A172 (cell line): ENCODE data around the gene TRIM29. TPM values are rescaled to one million over a fixed set of nuclear protein-coding genes. Genes with fewer than 3 reads are reported as not detected.
A peak's percentile ranks its signal among the peaks of the same experiment; 100 is the strongest.
"Not testable (repeated sequence)": the region's sequence is repeated elsewhere in the genome, so short reads cannot be mapped to it uniquely, and the experiment has no call there.

ENCODE experiments used
- DNase-seq: peaks from one replicate; pipeline ENCODE4 v3.0.0-alpha.2; 2015; ENCODE audit warnings: low spot score
- total RNA-seq: library from RNA; depleted of rRNA; stranded (reverse); fragments of >200 nt; shearing (Covaris generic); gene quantifications from 2 replicates; pipeline ENCODE4 v1.2.3, GENCODE V29; 2014; rRNA removed

The TRIM29 gene
- 3.0 and 10.2 TPM in 2 replicates for total RNA-seq

DNA sequence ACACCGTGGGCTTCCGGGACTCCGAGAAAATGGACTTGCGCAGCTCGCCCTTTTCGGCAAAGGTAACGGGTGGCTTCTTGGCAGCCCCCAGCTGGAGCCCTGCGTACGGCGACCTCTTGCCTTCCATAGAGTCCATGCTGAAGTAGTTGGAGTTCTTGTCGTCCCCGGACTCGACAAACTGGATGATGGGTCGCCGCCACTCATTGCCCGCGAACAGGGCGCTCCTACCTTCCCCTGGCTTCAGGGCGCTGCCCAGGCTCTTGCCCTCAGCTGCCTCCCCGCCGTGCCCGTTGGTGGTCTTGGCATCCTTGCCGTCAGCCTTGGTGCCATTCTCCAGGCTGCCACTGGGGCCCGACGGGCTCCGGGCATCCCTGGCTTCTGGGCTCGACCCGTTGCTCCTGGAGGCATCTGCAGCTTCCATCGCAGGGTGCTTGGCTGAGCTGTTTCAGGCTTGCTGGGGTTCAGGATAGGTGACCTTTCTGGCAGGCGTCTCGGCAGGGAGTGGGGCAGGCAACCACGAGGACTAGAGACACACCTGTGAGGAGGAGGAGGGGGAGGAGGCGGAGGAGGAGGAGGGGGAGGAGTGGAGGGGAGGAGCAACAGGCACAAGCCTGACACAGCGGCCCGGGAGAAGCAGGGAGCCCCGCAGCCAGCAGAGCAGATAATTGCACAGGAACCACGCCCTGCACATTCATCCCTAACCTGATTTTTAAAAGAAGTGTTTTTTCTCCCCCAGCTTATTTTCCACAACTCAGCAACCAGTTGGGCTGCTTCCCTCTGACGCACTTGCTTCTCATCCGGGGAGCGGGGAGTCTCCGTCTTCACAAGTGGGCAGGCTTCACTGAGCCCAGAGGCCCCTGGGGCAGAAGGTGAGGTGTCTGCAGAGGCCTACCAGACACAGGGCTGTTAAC is at the start of gene TRIM29:
TRIM29 (minus strand) TSS at position 503 of the 911 bp plus-strand sequence; CDS start at position 421, 82 bp downstream.
- DNase-seq = no peak

DNA sequence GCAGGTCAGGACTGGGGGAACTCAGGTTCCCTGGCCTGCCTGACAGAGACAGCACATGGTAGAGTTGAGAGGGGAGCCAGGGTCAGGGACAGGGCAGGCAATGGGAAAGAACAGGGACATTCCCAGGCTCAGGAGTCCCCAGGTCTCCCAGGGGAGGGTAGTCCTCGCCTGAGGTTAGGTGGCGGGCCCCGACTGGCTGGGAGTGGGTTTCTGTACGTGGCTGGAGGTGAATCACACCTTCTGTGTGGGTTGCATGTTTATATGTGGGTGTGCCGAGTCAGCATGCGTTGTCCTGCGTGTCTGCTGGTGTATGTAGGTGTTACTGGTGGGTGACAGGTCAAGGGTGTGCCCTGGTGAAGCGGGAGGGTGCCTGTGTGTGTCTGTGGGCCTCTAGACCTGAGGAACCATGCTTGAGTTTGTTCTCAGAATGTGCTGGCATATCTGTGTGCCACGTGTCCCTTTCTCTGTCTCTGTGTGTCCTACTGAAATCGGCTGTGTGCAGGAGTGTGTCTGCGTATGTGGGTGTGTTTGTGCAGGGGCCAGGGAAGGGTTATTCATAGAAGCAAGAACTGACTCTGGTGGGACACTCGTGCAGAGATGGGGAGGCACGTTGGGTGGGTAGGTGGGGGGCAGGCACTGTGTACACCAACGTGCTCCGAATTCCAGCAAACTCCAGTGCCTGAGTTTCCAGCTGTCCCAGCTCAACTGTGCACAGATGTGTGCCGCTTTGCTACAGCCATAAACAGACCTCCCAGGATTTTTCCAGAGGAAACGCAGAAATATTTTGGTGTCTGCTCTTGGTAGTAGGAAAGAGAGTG is 49.1 kb upstream of the TRIM29 start:
- DNase-seq = no peak

GRCh38 chr11:120186456-120186773 is 48.5 kb upstream of the TRIM29 start:
- no peak for DNase-seq

DNA sequence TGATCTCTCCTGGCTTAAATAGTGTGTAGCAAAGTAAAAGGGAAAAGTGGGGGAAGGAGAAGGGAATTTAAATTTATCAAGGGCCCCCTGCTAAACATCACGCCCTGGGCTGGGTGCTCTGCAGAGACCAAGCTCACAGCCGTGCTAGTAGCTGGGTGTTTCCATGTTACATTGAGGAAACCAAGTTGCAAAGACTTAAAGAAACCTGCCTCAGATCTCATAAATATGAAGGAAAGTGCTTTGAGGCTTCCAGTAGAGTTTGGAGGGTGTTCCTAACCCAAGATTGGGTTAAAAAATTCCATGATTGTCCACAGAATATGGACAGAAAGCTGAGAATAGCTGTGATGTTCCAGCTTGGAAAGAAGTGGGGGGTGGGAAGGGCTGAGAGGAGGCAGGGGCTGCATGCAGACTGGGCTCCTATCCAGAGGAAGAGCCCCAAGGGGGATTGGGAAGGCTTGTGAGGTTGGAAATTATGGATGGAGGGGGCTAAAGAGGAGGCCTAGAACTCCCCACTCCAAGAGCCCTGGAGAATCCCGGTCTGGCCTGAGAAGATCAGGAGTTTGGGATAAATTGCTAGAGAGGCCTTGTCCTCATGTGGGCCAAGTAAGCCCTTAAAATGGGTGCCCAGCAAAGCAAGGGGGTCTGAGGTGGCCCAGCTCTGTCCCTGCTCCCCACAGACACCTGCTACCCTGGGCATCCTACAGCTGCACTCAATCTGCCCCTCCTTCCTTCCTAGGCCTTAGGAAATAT is 48.0 kb upstream of the TRIM29 start:
- DNase-seq = no peak

DNA sequence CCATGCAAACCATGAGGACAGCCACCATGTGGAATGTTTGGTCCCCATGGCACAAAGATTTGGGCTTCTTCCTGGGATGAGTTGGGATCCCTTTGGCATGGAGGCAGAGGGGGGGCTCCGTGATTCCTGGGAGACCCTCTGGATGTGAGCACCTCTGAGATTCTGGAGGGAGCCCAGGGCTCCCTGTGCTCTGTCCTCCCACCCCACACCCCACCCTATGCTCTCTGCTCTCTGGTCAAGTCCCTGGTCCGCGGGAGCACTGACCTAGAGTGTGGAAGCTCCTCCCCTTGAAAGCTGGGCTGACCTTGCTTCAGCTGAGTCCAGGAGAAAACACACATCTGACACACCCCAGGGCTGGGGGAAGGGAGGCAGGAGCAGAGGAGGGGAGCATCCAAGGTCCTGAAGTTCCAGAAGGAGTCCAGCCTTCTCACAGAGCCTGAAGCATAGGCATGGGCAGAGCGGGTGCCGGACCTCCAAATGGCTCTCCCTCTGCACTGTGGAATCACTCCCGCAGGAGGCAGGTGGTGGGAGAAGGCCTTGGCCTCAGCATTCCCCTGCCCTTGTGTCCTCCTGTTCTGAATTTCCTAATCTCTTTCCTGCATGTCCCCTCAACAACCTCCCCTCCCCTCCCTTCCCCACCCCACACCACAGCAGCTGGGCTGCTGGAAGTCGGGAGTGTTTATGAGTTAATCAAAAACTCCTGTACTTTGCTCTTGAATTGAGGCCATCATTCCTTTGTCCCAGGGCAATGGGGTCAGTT is 47.2 kb upstream of the TRIM29 start:
- no peak for DNase-seq

DNA sequence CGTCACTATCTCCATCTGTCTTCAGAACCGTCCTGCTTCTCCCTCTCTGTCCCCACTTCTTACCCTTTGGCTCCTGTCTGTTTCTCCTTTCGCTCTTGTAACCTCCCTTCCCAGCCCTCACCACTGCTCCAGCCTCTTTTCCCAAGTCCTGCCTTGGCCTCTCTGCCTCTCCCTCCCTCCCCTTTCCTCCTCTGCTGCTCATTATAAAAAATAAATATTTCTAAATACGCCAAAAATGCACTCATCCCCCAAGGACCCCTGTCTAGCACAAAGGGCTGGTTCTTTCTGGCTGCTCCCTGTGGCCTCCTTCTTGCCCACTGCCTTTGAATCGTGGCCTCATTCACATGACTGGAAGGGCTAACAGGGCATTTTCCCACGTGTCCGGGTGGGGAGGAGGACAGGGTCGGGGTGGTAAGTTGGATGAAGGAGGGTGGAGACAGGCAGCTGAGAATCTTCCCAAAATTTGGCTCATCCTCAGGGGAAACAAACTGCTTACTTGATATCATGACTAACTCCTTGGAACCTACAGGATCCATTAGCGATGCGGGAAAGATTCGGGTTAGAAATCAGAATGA is 46.5 kb upstream of the TRIM29 start:
- DNase-seq = no peak

DNA sequence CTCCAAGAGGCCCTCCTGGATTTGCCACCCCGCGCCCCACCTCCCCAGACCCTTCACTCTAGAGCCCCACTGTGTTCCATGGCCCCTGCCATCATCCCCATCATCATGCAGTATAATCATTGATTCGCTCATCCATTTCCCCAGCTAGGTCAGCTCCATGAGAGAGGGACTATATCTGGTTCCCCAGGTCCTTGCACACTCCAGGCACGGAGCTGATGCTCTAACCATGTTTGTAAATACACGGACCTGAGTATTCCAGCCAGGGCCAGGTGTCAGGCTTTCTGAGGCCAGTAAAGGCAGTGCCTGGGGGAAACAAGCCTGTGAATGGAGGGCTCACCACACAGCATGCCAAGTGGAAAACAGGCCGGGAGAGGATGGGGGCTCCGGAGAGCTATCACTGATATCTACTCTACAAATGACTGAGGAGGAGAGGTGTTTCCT is 45.8 kb upstream of the TRIM29 start:
- DNase-seq = no peak

- no peak for DNase-seq
Measured at GRCh38 chr11:120182790-120183491, 45.0 kb upstream of the TRIM29 start.

- DNase-seq = no peak
Measured at GRCh38 chr11:120182372-120182771, 44.5 kb upstream of the TRIM29 start.

- DNase-seq = no peak
Measured at GRCh38 chr11:120181376-120181975, 43.6 kb upstream of the TRIM29 start.

DNA sequence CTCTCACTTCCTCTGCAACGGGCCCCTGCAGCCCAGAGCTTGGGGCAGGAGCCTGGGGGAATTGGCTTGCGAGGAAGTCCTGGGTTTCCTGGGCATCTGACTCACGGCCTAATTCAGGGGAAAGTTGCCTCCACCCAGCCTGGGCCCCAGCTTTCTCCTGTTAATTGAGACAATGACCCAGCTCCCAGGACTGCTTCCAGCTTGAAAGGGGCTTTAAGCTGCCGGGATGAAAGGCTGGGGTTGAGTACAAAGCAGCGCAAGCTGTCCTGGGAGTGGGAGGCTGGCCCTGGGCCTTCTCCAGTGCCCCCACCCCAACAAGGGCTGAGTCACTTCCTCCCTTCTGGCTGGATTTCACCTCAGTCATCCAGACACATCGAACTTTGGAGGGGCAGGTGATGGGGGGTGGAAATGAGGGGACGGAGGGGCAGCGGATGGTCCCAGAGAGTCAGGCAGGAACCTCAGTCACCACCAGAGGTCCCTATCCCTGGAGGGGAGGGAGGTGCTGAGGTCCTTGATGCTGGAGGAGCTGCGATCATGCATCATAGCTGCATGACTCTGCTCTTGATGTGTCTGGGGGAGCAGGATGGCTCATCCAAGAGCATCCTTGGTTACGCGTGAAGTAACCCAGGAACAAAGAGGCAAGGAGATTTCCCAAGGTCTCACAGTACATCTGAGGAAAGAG is 42.8 kb upstream of the TRIM29 start:
- DNase-seq = peak; percentile 35

DNA sequence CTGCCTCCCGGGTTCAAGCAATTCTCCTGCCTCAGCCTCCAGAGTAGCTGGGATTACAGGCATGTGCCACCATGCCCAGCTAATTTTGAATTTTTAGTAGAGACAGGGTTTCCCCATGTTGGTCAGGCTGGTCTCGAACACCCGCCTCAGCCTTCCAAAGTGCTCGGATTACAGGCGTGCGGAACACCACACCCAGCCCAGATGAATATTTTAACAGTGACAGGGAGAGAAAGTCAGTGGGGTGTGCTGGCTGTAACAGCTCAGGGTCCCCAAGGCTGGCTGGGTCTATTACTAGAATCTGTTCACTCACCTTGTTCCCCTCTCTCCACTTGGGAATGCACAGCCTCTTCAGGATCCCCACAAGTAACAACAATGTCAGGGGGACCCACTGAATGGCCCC is 42.1 kb upstream of the TRIM29 start:
- not testable (repeated sequence) for DNase-seq

GRCh38 chr11:120179057-120179672 is 41.3 kb upstream of the TRIM29 start:
- DNase-seq = no peak

DNA sequence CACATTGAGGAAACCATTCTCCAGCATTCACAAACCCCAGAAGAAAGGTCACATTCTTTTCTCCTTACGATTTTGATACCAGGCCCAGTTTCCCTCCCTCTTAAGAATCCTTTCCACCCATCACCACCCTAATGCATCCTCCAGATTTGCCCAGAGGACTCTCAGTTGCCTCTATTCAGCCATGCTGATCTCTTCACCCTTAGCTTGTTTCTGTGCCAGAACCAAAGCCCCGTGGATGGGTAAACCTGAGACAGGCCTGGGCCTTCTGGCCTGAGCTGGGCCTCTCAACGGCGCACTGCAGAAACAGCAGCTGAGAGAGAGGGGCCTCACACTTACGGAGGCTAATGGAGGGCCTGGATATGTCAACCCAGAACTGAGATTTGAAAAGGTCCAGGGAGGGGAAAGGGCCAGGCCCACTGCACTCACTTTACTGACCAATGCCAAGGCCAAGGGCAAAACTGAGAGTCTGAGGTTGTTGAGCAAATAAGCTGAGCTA is 40.7 kb upstream of the TRIM29 start:
- no peak for DNase-seq

DNA sequence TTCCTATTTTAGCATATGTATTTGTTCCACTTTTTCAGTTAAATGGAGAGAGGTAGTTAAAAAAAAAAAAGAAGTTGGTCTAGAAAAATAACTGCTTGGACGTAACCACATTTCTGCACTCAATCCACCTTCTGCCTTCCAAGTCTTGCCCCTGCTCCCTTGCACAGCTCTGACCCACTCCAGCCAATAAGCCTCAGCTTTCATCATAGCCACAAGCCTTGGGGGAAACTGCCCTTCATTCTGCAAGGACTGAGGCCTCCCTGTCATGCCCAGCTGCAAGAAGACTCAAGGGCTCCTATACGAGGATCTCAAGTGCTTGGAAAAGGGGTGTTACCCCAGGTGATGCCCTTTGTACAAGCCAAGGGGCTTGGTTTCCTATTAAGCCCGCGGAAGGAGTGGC is 37.0 kb upstream of the TRIM29 start:
- no peak for DNase-seq

- DNase-seq = no peak
Measured at GRCh38 chr11:120173807-120174206, 35.9 kb upstream of the TRIM29 start.

- DNase-seq = no peak
Measured at GRCh38 chr11:120173019-120173705, 35.2 kb upstream of the TRIM29 start.
